Measurements from ENCODE around the gene HOXA1.

HOXA1 gene

DNA sequence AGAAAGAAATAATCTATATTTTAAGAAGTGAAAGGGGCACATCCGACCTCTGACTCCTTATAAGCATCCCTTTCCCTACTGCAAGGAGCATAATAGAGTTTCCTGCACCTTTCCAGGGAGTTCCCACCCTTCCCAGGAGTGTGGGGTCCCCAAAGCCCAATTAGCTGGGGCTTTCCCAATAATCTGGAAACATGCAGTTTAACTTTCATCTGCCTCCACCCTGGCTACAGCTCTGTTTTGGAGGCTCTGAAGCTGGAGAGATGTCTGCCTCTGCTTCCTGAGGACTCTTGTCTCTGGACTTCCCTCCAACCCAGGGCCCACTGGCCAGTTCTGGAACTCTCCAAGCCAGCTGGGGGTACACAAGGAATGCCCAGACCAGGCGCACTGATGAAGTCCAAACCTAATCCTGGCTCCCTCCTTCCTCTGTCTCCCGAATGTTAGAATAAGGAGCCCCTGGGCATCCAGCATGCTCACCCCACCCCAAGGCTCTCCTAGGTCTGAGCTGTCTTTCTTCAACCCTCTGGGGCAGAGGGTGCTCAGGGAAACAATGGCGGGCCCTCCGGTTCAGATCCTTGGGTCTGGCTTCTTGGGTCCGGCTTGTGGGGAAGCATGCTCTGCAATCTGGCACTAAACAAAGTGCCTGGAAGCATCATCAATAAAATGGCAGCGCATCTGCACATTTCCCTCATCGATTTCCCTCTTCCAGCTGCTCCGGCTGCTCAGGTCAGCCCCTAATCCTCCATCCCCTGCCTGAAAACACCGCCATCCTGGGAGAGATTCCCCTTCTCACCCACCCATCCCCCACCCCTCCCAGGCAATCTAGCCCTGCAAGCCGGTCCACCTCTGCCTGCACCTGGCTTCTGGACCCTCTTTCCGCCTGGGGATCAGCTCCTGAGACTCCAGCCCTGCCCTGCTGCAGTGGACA is 21.4 kb upstream of the HOXA1 start:
- no peak for DNase-seq (ENCODE audit: low read depth in 1 of 2, low spot score in 1 of 2)

DNA sequence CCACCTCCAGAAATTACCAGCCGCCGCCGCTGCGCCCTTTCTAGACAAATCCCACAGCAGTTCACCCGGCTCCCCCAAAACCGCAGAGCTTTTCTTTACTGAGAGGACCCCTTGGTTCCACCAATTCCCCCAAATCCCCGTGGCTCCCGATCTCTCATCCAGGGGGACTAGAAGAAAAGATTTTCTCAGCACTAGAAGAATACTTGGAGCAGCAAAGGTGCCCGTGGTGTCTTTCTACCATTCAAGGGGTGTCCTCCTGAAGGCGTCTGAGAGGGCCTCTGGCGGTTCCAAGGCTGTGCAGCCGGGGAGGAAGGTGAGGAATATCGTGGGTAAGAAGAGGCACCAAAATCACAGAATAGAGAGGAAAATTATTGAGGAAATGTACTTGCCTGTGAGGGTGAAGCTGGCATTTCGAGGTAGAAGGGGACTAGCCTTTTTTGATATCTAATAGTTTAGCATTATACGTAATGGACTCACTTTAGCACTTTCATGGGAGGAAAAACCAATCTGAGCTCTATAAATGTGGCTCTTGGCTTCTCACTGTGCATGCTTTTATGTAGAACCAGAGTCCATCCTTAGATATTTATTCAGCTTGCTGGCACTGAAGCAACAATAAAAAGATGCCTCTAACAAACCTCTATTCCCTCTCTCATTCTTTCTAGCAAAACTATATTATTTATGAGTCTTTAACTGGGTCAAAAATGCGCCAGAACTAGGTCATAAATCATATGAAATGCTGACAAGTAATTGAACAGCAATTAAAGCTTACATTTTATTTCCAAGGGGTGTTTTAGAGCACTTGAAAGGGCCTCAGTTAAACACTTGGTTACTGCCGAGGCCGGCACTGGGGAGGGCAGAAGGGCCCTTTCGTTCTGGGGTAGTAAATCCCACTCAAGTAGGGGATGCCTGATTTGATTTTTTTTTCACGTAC is 20.5 kb upstream of the HOXA1 start:
- DNase-seq (ENCODE audit: low read depth in 1 of 2, low spot score in 1 of 2) = no peak

DNA sequence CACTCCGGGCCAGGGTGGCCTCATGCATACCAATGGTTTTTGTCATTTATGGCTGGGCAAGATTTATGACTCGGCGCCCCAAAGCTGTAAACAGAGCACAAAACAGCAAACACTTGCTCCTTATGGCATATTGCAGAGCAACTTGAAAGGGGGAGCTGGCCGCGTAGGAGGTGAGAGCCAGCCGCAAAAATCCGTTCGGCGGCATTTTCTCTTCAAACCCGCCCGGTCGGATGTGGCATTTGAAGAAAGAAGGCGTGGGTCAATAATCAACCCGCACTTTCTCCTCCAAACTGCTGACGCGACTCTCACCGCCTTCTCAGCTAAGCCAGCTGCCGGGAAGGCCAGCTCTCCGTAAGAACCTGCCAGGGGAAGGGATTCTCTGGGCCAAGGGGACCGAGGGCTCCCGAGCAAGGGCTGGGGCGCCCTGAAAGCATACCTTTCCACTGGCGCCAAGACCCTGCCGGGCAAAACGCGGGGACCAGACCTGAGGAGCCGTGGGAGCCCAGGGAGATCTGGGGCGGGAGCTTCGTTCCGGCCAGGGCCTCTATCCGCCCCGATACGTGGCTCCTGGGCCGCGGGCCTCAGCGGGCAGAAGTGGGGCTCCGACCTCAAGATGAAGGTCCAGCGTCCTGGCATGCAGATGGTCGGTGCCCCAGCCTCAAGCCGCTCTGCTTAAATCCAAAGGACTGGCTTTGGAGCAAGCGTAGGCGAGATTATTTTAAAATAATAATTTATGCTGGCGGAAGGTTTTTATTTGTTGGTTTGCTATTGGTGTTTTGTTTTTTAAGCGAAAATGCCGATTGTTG is 19.6 kb upstream of the HOXA1 start:
- DNase-seq (ENCODE audit: low read depth in 1 of 2, low spot score in 1 of 2) = no peak

DNA sequence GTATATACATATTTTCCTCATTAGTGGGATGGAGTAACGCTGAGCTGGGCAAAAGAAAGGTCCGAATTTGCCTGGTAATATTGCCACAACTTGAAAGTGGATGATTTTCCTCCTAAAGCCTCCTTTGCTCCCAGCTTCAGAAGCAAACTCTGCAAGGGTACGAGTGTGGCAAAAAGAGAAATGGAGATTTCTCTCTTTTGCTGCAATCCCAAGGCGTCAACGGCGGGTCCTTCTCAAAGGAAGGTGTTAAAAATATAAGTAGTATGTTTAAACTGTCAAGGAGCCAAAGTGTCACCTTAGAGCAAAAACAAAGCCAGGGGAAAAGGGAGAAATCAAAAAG is 19.1 kb upstream of the HOXA1 start:
- no peak for DNase-seq (ENCODE audit: low read depth in 1 of 2, low spot score in 1 of 2)

DNA sequence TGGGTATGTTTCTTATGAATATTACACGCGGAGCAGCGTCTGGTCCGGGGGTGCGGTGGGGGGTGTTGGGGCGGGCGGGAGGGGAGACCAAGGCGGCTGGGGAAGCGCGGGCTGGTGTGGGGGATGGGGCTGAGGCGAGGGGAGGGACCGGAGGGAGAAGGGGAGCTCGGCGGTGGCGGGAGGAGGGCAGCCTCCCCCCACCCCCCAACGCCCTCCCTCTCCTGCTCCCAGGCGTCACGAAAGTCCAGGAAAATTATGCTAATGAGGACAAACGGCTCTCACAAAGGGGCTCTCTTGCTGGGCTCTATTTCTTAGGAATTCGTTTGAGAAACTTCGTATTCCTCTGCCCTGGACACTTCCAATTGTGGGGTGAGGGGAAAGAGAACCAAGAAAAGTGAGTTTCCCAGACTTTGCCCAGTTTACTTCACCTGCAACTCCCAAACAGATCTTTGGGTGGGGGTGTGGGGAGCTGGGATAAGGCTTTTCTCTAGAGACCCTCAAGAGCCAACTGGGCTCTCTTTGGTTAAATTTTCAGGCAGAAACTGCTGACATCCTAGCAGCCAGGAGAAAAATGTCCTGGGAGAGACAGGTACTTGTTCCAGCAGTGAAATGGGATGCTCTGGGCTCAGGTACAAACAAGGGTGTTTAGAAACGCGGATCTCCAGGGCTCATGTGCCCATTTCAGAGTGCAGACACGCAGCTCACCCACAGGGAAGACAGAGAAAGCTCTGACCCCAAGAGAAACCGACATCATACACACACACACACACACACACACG is 18.4 kb upstream of the HOXA1 start:
- no peak for DNase-seq (ENCODE audit: low read depth in 1 of 2, low spot score in 1 of 2)

DNA sequence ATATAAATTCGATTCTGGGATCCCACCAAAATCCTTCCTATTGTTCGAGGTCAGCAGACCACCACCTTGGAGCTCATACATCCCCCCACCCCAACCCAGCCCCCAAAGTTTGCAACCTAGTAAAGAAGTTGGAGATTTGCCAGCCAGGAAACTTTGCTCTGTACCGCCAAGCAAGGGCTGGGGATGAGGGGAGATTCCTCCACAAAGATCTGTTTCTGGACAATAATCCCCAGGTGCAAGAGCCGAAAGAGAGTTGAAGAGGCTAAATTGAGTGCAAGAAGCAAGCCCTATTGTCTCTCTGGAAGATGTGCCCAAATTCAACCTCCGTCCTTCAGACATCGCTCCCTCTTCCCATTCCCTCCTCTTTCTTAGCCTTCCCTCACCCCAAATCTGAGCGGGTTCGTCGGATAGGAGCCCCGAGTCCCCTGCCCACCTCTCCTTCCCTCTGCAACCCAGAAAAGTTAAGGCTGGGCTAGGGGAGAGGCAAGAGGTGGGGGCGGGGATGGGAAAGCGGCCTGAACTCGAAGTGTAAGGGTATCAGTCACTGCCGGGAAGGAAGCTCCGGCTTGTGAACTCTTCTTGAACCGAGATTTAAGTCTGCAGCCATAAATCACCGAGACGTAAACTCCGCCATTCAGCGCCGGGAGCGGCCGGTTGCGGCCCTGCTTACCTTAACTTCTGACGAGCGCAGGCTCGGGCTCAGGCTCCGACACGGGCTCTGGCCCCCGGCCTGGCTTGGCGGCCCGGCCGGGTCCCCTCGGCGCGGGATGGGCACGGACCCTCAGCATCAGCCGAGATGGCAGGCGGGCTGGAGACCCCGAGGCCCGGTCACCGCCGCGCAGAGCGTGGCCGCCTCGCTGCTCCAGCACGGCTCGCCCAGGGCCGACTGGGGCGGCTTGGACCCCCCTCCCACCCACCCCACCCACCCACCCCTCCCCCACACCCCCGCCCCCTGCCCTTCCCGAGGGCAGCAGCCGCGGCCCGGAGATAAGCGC is 17.5 kb upstream of the HOXA1 start:
- DNase-seq (ENCODE audit: low read depth in 1 of 2, low spot score in 1 of 2) = no peak

DNA sequence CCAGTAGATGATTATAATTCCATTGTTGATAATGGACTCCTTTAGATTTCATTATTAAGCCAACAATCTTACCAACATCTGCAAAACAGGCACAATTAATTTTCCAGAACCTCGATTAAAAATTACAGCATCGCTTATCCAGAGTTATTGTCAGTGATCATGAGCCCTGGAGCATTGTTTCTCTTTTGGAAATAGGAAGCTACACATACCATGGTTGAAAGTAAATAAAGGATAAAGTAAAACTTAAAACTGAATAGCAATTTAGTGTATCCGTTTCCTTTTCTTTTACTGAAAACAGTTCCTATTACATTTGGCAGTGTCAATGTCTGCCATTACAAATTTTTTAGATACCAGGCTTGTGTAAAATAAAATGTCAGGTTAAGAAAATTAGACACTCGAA is 16.6 kb upstream of the HOXA1 start:
- DNase-seq (ENCODE audit: low read depth in 1 of 2, low spot score in 1 of 2) = no peak

DNA sequence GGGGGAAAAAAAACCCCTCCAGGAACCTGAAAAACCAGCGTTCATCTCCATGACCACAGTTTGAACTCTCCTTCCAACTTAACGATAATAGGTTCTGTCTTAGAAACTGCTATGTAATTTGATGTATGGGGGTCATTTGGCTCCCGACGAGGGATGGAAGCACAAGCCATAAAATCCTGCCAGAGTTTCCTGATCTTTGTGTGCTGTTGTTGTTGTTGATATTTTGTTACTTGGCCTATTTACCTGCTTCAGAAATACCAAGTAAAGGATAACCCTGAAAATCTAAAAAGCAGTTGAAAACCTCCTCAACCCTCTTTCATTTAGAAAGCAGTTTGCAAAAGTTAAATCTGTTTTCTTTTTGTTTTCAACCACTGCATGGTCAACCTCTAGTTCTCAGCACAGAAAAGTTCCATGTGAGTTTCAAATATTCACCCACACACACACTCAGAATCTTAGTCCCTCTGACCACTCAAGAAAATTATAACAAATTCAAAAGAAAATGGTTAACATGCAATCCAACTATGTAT is 16.0 kb upstream of the HOXA1 start:
- DNase-seq (ENCODE audit: low read depth in 1 of 2, low spot score in 1 of 2) = no peak

DNA sequence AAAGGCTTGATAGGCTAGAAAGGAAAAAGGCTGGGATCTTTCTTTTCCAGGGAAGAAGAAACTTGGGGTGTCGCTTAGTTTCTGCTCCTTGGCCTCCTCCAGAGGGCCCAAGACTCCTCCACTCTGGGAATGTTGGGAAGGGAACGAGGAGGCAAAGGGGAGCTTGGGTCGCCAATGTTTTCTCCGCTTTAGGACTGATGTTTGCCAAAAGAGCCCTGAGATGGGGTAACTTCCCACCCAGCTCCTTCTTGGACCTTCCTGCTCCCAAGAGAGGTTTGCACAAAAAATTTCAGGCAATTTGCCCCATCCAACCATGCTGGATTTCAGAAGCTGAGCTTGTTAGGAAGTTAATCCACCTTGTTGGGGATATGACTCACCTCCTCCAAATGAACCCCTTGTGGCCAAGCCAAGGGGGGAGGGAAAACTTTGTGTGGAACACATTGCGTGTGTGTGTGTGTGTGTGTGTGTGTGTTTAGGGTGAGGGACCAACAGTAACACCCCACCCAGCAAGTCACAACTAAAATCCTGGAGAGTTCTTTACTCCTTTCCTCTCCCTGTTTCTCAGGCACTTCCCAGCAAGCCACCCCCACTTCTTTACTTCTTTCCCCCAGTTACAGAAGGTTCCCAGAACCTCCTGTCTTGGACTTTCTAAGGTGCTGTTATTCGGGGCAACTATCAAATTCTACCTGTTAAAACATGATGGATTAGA is 15.4 kb upstream of the HOXA1 start:
- DNase-seq (ENCODE audit: low read depth in 1 of 2, low spot score in 1 of 2) = no peak

DNA sequence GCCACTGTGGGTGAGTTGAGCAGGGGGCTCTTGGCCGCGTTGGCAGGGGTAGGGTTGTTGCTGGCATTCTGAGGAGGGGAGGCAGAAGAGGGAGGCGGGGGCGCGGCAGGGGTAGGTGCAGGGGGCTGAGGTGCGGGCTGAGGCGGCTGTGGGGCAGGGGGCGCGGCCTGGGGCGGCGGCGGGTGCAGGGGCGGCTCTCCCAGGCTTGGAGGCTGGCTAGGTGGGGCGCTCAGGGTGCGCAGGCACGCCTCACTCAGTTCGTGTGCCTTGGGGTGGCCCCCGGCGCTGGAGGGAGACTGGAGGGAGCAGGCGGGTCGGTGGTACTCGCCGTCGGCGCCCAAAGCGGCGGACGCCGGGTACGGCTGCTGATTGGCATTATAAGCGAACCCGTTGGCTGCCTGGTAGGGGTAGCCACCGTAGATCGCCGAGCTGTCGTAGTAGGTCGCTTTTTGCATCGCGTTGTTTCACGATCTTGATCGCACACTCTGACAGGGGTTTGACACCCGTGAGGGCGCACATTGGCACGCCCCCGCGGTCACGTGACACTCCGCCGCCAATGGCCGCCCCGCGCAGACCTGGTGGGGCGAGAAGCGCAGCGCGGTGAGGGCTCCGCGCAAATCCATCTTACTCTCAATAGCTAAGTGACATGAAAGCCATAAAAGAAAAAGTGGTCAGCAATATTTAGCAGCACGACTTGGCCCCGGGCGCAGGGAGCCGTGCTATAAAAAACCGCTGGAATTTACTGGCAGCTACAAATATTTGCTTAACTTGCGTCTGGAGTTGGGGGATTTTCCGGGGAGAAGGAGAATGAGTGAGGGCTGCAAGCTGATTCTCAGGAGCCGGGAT is 14.6 kb upstream of the HOXA1 start:
- no peak for DNase-seq (ENCODE audit: low read depth in 1 of 2, low spot score in 1 of 2)

DNA sequence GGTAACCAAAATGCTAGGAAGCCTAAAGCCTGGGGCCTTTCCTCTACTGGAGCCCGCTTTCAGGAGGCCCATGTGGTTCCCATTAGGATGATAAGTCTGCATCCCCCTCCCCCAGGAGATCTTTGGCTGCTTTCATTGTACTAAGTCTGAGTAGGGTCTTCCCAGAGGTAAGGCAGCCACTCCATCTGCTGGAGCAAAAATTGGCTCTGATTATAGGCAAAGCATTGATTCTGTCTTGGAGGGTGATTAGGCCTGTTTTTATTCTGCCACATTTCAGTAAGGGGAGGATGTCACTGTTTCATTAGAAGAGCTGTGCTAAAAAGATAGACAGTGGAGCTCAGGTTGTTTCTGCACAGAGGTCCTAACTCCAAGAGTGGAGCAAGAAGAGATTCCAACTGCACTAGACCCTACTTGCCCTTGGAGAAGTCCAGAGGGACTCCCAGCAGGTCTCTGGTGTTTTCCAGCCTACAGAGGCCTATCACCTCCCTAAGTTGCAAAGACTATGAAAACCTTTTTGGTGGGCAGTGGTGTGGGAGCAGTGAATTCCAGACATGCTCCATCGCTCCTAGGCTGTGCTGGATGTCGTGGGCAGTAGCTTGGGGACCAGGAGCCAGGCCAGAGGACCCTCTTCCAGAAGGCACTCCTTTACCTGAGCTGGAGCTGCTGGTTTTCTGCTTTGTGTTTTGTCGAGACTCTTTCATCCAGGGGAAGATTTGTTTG is 13.8 kb upstream of the HOXA1 start:
- DNase-seq (ENCODE audit: low read depth in 1 of 2, low spot score in 1 of 2) = no peak

DNA sequence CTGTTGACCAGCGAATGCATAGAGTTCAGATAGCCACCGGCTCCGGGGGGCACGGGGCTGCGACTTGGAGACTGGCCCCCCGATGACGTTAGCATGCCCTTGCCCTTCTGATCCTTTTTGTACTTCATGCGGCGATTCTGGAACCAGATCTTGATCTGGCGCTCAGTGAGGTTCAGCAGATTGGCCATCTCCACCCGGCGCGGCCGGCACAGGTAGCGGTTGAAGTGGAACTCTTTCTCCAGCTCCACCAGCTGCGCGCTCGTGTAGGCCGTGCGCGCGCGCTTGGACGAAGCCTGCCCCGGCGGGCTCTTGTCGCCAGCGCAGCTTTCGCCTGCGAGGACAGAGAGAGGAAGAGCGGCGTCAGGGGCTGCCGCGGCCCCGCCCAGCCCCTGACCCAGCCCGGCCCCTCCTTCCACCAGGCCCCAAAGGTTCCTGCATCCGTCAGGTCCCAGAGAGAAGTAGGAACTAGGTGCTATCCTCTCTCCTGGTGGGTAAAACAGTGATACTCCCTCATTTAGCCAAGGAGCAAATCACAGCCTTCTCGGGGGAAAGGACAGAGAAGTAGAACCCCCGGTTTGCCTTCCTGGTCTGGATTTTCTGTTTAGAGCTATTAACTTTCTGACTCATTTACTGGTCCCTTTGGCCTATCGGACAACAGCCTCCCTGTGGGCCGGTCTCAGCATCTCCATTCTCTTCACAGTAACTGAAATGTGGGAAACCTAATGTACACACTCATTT is 12.8 kb upstream of the HOXA1 start:
- no peak for DNase-seq (ENCODE audit: low read depth in 1 of 2, low spot score in 1 of 2)

DNA sequence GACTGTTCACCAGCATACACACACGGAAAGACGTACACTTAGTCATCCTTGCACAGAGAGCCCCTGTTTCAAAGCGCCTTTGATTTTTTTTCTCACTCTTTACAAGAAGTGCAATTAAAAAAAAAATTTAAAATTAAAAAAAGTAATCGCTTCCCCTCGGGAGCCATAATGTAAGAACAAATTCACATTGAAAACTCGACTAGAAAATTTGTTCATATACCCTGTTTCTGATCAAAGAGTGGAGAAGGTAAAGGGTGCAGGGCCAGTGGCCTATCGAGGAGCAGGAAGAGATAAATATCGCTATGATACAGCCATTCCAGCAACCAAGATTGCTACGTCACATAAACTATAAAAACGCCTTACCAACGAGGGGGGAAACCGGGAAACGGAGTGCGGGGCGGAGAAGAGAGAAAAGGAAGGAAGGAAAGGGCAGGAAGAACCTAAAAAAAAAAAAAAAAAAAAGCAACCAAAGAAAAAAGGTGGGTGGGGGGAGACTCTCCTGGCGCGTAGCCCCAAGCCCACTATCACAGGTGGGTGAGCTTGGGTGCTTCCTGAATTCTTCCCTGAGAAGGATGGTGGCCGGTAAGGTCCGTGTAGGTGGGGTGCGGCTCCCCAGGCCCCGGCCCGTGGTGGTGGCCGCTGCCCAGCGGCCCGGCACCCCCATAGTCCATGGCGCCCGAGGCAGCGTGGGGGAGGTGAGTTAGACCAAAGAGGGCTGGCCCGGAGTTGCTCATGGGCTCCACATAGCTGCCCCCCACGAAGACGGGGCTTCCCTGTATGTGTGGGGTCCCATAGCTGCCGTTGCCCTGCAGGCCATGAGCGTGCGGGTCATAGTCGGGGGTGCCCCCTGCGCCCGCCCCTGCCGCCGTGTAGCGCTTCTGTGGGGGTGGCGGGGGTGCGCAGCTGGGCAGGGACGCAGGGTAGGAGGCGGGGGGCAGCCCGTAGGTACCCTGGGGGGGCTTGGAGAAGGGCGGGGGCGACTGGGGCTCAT is 11.9 kb upstream of the HOXA1 start:
- DNase-seq (ENCODE audit: low read depth in 1 of 2, low spot score in 1 of 2) = no peak

DNA sequence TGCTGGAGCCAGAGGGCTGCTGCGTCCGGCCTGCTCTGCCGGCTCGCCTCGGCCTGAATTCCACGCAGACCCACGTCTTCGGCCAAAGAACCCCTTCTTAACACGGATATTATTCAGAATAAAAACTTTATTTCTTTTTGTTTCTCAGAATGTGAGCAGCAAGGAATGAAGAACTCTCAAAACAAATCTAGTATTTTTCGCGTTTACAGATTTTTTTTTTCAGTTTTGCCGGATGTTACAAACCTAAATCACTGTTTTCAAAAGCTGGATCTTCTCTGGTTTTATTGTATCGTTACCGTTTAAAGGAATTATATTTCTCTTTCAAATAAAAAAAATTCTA is 11.1 kb upstream of the HOXA1 start:
- no peak for DNase-seq (ENCODE audit: low read depth in 1 of 2, low spot score in 1 of 2)

All from activated CD4-positive, alpha-beta T cell treated with anti-CD3 and anti-CD28 coated beads, Interleukin-2, amount 50 U/mL, for 24 hours (primary cell).